Measurements from ENCODE around the gene APBB3.

The APBB3 gene

GRCh38 chr5:140553657-140554056, 10.7 kb downstream of the APBB3 start:
- no peak for DNase-seq (ENCODE audit: low read depth)

- DNase-seq (ENCODE audit: low read depth): no peak
Observed at GRCh38 chr5:140551872-140552271, 12.5 kb downstream of the APBB3 start.

- no peak for DNase-seq (ENCODE audit: low read depth)
Observed at GRCh38 chr5:140550147-140551079, 14.0 kb downstream of the APBB3 start.

- DNase-seq (ENCODE audit: low read depth): no peak
Observed at GRCh38 chr5:140549237-140550144, 14.9 kb downstream of the APBB3 start.

GRCh38 chr5:140548791-140549190, 15.6 kb downstream of the APBB3 start:
- DNase-seq (ENCODE audit: low read depth): no peak

GRCh38 chr5:140548300-140548688, 16.1 kb downstream of the APBB3 start:
- DNase-seq (ENCODE audit: low read depth): no peak

GRCh38 chr5:140547508-140548299, 16.7 kb downstream of the APBB3 start, which contains the start of gene EIF4EBP3:
EIF4EBP3 (plus strand) TSS chr5:140547662; CDS start chr5:140547738, 76 bp downstream.
- peak; percentile 77 for DNase-seq (ENCODE audit: low read depth)

GRCh38 chr5:140546851-140547507, 17.4 kb downstream of the APBB3 start:
- DNase-seq (ENCODE audit: low read depth): no peak

GRCh38 chr5:140545606-140546005, 18.8 kb downstream of the APBB3 start:
- DNase-seq (ENCODE audit: low read depth): no peak

GRCh38 chr5:140544986-140545385, 19.4 kb downstream of the APBB3 start:
- DNase-seq (ENCODE audit: low read depth): no peak

- DNase-seq (ENCODE audit: low read depth): no peak
Observed at GRCh38 chr5:140542972-140543371, 21.4 kb downstream of the APBB3 start.

- no peak for DNase-seq (ENCODE audit: low read depth)
Observed at GRCh38 chr5:140540227-140540626, 24.2 kb downstream of the APBB3 start.

- no peak for DNase-seq (ENCODE audit: low read depth)
Observed at GRCh38 chr5:140524003-140524402, 40.4 kb downstream of the APBB3 start.

- DNase-seq (ENCODE audit: low read depth): no peak
Observed at GRCh38 chr5:140513124-140513523, 51.3 kb downstream of the APBB3 start.

- DNase-seq (ENCODE audit: low read depth): no peak
Observed at GRCh38 chr5:140509898-140510297, 54.5 kb downstream of the APBB3 start.

Measured in stimulated activated CD8-positive, alpha-beta memory T cell treated with anti-CD3 and anti-CD28 coated beads, Interleukin-4, amount 100 ng/mL, for 24 hours (primary cell).